SK-N-SH (cell line): ENCODE measurements around the gene SLC25A21.

Experiments
- EP300 ChIP-seq, 2 experiments: IDR thresholded peaks; 2 replicates each; pipeline versions ENCODE4 v1.4.0 to v1.6.1; 2012; ENCODE audit warnings: borderline replicate concordance in 1 of 2, low read depth in 1 of 2, low read length in 1 of 2
- GABPA ChIP-seq: IDR thresholded peaks from 2 replicates; pipeline ENCODE4 v1.4.0; 2012; ENCODE audit warnings: low read depth, mild to moderate bottlenecking
- POLR2AphosphoS5 ChIP-seq: IDR thresholded peaks from 2 replicates; pipeline ENCODE4 v1.6.1; 2012; ENCODE audit warnings: low read depth, low read length
- RAD21 ChIP-seq: IDR thresholded peaks from 2 replicates; pipeline ENCODE4 v1.6.1; 2012; ENCODE audit warnings: mild to moderate bottlenecking, low read length
- TF ChIP-seq, protein P1 (sequence below): fragments of 200-600 bp; sonication (generic); IDR thresholded peaks from 2 replicates; pipeline ENCODE4 v1.6.1; 2017; ENCODE audit warnings: antibody characterized with exemption, mild to moderate bottlenecking, moderate library complexity

DNA sequence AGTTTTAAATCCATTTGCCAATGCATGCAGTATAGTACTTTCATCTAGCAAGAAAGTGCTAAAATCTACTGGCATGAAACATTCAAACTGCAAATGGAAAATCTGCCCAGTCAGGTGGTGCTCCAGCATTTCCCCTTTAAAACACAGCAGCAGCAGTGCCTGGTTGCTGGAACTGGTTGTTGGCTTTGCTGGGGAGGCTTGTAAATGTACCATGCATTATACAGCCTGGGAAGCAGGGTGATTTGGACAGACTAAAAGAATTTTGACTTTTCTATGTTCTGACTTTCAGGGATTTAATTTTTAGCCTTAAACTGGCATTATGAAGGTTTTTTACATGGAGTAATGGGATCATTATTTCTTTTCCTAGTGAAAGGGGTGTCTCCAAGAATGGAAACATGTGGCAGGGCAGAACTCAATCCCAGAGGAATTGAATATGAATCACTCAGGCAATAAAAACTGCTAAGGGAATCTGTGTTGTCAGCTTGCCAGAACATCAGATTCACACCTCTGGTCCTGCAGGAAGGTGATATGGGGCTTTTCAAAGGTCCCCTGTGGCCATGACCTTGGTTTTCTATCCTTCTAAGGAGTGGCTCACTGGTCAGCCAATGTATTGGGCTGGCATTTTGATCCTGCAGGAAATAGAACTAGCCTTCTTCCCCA lies 519.7 kb downstream of the SLC25A21 start:
- TF ChIP-seq RAD21, result no peak
- no peak for TF ChIP-seq POLR2AphosphoS5
- TF ChIP-seq GABPA, result no peak
- TF ChIP-seq, protein P1, sequence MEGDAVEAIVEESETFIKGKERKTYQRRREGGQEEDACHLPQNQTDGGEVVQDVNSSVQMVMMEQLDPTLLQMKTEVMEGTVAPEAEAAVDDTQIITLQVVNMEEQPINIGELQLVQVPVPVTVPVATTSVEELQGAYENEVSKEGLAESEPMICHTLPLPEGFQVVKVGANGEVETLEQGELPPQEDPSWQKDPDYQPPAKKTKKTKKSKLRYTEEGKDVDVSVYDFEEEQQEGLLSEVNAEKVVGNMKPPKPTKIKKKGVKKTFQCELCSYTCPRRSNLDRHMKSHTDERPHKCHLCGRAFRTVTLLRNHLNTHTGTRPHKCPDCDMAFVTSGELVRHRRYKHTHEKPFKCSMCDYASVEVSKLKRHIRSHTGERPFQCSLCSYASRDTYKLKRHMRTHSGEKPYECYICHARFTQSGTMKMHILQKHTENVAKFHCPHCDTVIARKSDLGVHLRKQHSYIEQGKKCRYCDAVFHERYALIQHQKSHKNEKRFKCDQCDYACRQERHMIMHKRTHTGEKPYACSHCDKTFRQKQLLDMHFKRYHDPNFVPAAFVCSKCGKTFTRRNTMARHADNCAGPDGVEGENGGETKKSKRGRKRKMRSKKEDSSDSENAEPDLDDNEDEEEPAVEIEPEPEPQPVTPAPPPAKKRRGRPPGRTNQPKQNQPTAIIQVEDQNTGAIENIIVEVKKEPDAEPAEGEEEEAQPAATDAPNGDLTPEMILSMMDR, result no peak
- TF ChIP-seq EP300 (IDR thresholded peaks at IDR 0.05; ENCODE audit: borderline replicate concordance in 1 of 2, low read depth in 1 of 2, low read length in 1 of 2), result no peak
